ENCODE results near the gene POLE3.
"Not testable (repeated sequence)": the region's sequence is repeated elsewhere in the genome, so short reads cannot be mapped to it uniquely, and the experiment has no call there.

Gene POLE3

DNA sequence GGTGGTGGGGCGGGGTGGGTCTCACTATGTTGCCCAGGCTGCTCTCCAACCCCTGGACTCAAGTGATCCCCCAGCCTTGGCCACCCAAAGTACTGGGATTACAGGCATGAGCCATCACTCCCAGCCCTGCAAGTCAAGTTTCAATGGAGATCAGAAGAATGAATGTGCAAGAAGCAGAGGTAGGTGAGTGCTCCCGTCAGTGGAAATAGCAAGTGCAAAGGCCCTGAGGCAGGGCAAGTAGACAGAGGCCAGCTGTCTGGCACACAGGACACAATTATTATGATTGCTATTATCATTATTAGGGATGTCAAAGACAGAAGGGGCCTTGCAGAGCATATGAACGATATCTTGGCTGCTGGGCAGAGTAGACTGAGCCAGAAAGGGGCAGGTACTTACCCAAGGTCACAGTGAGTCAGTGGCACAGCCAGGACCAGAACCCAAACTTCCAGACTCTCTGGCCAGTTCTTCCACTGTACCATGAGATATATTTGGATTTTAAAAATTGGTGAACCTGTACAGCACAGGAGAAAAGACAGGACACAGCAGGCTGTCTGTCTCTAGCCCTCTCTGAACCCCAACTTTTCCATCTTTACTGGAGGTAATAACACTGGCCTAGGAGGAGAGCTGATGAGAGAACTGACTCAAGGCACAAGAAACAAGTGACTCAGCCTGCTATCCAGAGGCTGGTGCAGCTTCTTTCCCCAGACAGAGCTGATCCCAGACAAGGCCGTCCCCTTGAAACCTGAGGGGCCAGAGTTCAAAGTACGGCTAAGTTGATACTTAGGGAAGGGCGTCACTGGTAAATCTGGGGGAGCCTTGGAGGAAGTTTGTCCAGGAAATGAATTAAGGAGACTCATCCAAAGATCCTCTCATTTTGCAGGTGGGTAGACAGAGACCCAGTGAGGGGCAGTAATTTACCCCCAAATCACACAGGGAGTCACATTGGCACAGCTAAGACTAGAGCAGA is 35.1 kb downstream of the POLE3 start:
- no peak for DNase-seq

DNA sequence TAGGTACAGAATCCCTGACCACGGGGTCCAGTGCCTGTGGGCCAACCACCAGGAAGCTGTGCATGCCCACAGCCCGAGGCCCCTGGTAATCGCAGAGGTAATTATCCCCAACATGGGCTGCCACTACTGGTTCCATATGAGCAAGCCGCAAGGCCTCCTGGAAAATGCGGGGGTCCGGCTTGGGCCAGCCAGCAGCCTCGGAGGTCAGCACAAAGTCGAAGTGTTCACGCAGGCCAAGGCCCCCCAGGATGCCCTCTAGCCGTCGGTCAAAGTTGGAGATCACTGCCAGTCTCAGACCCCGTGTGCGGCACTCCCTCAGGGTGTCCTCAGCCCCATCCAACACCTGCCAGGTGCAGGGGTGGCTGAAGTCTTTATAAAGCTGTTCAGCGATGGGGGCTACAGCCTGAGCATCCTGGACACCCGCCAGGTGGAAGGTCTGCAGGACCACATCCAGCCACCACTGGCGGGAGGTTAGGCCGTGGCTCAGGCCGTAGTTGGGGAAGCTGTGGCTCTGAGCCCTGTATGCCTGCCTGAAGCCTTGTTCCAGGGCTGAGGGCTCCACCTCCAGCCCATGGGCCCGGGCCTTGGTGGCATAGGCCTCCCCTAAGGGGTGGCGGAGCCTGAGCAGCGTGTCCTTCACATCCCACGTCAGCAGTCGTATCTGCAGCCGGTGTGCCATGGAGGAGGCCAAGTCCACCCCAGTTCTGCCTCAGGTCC is 36.6 kb downstream of the POLE3 start:
- no peak for DNase-seq

DNA sequence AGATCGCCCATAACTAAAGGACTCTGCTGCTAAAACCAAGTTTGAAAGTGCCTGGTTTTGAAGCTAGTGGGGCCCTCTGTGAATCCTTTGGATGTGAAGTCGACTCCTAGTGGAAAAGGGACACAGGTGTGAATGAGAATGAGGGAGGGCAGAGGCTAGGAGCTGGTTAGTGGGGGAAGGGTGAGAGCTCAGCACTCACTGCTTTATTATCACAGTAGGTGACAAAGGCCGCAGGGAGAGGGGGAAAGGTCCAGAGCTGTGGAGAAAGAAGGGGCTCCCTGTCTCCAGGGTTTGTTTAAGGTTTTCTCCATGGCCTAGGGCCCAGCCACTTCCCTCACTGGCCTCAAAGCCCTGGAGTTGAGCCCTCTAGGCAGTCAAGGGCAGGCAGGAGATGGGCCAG is 37.2 kb downstream of the POLE3 start:
- no peak for DNase-seq

DNA sequence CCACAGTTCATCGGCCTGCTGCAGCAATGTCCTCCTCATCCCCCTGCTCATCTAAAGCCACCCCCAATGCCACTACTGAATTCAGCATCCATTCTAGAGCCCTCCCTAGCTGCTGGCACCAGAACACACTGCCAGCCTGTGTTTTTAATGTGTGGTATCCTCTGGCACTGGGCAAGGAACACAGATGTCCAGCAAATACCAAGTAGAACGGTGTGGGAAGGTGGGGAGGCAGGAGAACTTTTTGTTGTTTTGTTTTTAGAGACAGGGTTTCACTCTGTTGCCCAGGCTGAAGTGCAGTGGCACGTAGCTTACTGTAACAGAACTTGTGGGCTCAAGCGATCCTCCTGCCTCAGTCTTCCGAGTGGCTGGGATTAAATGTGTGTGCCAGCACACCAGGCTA is 38.4 kb downstream of the POLE3 start:
- DNase-seq = no peak

DNA sequence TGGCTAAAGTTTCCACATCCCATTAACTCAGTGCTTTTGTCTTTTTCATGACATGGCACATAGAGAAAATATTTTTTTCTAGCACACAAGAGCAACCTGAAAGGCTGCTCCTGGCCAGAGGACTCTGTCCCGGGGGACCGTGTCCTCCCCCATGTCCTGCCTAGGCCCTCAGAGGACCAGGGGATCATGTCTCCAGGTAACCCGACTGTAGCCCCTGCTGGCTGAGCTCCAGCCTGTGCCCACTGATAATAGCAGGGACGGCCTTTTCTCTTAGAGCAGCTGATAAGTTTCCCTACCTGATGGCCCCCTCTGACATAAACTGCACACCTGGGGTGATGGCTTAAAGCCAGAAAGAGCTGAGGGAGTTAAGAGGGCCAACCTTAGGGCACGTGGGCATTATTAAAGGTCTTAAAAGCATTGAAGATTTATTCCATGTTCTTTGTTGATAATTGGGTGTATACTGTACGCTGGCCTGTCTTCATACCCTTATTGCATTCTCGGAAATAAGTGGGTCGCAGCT is 39.6 kb downstream of the POLE3 start:
- DNase-seq = no peak

DNA sequence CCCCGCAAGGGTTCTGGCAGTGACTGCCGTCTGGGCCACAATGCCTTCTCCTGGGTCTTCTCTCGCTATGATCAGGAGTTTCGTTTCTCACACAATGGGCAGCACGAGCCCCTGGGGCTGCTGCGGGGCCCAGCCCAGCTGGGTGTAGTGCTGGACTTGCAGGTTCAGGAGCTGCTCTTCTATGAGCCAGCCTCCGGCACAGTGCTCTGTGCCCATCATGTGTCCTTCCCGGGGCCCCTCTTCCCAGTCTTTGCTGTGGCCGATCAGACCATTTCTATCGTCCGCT is 40.7 kb downstream of the POLE3 start:
- DNase-seq = no peak

DNA sequence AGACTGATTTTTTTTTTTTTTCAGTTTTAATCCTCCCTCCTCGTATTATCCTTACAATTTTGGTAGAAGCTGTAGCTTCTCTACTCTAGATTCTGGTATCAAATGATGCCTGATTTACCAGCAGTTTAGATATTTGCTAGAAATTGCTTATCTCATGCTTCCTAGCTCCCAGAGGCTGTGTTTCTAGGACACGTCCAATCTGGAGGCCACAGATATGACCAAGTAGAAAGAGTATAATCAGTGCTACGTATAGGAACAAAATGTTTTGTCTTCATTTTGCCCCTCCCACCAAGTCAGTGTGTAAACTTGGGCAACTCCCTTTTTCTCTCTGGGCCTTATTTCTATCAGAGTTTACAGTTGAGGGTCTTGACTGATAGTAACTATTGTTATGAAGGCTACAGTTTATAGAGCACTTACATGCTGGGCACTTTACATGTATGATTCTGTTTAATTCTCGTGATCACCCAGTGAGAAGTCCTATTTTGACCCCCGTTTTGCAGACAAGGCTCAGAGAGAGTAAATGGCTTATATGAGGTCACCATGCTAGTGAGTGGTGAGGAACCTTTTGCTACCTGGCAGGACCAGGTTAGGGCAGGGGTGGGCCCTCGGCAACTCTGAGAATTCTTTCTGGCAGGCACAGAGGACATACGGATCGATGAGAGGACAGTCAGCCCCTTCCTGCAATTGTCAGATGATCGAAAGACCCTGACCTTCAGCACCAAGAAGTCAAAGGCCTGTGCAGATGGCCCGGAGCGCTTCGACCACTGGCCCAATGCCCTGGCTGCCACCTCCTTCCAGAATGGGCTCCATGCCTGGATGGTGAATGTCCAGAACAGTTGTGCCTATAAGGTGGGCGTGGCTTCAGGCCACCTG is 41.3 kb downstream of the POLE3 start:
- DNase-seq = no peak

DNA sequence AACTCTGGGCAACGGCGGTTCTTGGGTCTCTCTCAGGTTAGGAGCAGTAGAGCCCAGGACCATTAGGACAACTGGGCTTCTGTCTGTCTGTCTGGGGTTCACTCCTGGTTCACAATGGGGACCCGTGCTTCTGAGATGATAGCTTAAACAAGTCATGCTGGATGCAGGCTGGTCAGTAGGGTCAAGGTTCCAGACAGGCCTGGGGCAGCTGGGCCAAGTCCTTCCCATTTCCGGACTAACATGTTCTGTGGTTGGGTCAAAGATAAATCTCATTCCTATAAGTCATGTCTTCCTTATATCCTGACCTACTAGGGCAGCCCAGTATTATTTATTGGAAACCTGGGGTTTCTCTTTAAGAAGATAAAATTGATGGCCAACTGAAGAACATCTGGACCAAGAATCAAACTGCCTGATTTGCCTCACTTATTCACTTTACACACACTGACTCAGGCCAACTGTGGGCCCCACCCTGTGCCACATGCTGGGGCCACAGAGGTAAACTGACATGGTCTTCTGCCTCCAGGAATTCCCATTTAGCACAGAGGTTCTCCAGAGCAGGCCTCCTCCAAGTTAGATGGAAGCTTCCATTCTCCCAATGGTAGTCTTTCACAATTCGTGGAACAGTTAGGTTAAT is 42.0 kb downstream of the POLE3 start:
- DNase-seq = no peak

DNA sequence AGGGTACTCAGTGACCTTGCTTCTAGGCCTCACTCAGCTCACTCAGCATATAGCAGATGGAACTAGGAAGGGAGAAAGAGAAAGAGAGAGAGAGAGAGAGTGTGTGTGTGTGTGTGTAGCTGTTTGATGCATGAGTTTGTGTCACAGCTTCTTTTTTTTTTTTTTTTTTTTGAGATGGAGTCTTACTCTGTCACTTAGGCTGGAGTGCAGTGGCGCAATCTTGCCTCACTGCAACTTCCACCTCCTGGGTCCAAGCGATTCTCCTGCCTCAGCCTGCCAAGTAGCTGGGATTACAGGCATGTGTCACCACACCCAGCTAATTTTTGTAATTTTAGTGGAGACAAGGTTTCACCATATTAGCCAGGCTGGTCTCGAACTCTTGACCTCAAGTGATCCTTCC is 44.8 kb downstream of the POLE3 start:
- not testable (repeated sequence) for DNase-seq

DNA sequence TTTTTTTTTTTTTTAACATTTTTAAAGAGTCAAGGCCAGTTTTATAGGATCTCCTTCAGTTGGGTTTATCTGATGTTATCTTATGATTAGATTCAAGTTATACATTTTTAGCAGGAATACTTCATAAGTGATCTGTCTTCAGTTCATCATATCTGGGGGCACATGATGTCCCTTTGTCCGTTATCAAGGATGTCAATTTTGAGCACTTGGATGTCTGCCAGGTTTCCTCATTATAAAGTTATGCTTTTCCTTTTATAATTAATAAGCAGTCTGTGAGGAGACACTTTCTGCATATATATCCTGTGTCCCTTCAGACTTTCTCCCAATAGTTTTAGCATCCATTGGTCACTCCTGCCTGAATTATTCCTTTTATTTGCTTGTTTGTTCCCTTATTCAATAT is 45.5 kb downstream of the POLE3 start:
- DNase-seq = no peak

DNA sequence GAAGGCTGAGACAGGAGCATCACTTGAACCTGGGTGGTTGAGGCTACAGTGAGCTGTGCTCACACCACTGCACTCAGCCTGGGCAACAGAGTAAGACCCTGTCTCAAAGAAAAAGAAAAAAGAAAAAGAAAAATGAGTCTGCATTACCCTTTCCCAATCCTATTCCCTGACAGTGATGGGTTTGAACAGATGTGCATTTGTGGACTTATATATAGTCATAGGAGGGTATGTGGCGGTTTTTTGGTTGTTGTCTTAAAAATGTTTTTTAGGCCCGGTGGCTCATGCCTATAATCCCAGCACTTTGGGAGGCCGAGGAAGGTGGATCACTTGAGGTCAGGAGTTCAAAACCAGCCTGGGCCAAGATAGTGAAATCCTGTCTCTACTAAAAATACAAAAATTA is 47.1 kb downstream of the POLE3 start:
- no peak for DNase-seq

DNA sequence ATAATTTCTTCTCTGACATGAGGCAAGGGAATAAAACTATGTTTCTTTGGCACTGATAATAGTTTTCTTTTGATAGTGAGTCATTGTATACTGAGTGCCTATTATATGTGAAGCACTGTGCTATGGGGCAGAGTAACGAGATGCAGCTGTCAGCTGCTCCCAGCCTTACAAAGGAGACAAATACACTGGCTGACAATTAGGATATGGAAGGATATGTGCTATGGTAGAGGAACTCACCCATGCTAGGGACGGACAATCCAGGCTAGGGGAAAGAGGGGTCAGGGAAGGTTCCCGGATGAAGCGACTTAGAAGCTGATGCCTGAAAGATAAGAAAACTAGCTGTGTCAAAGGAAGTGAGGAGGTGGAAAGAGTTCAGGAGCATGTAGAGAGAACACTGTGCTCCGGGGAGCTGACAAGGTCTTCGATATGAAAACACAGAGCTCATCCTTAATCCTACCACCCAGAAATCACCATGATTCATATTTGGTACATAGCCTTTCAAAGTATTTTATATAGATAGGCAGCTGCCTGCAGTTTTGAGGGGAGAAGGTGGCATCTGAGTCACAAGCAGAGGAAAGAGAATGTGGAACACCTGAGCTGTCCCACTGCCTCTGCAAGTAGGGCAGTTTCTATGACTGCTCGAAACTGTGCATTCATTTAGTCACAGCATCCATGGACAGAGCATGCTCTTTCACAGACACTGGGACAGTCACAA is 49.0 kb downstream of the POLE3 start:
- no peak for DNase-seq

DNA sequence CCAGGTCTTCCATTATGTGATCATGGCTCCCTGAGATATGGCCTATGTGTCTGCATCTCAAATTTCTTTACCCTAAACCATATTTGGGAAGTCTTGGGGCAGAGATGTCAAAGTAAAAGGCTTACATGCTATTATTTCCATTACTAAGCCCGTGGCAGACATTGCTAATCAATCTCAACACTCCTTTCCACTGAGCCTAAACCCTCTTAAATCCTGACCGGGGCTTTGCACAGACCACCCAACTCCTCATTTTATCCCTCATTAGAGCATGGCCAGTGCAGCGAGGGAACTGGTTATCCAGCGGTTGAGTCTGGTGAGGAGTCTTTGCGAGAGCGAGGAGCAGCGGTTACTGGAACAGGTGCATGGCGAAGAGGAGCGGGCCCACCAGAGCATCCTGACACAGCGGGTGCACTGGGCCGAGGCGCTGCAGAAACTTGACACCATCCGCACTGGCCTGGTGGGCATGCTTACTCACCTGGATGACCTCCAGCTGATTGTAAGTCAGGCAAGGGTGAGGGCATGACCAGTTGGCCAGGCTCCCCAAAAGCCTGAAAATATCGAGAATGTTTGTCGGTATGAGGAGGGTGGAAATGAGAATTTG is 50.1 kb downstream of the POLE3 start:
- no peak for DNase-seq

DNA sequence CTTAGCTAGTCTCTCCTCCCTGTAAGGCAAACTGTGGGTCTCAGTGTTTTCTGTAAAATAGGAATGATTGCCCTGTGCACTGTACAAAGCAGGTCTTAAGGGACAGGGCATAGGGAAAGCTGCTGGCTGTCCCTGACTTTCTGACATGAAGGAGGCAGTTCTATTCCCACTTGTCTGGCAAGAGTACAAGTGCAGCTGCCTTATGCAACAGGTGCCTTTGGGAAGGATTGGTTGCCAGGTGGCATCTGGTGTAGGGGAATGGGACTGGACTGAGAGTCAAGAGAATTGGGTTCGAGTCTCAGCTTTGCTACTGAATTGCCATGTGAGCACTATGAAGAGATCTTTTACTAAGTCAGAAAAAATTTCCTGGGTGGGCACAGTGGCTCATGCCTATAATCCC is 51.1 kb downstream of the POLE3 start:
- no peak for DNase-seq
